Measurements from ENCODE around the gene CCZ1.
"Not testable (repeated sequence)": the region's sequence is repeated elsewhere in the genome, so short reads cannot be mapped to it uniquely, and the experiment has no call there.

- not testable (repeated sequence) for TF ChIP-seq ARNTL (CRISPR knock-in tag; IDR thresholded peaks at IDR 0.05; ENCODE audit: borderline replicate concordance, low read depth)
- TF ChIP-seq, protein P1, sequence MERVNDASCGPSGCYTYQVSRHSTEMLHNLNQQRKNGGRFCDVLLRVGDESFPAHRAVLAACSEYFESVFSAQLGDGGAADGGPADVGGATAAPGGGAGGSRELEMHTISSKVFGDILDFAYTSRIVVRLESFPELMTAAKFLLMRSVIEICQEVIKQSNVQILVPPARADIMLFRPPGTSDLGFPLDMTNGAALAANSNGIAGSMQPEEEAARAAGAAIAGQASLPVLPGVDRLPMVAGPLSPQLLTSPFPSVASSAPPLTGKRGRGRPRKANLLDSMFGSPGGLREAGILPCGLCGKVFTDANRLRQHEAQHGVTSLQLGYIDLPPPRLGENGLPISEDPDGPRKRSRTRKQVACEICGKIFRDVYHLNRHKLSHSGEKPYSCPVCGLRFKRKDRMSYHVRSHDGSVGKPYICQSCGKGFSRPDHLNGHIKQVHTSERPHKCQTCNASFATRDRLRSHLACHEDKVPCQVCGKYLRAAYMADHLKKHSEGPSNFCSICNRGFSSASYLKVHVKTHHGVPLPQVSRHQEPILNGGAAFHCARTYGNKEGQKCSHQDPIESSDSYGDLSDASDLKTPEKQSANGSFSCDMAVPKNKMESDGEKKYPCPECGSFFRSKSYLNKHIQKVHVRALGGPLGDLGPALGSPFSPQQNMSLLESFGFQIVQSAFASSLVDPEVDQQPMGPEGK (CRISPR knock-in tag; IDR thresholded peaks at IDR 0.05; ENCODE audit: borderline replicate concordance) = not testable (repeated sequence)
Observed at GRCh38 chr7:5908835-5909234, 10.3 kb downstream of the CCZ1 start.
